Stimulated activated CD8-positive, alpha-beta memory T cell treated with anti-CD3 and anti-CD28 coated beads, Interleukin-2, amount 100 ng/mL, for 1 hour (primary cell): ENCODE results near the gene ZC2HC1C.
"Not testable (repeated sequence)": the region's sequence is repeated elsewhere in the genome, so short reads cannot be mapped to it uniquely, and the experiment has no call there.

ENCODE experiments used
- DNase-seq, 2 donors: peaks; one replicate each; pipeline ENCODE4 v3.0.0-alpha.2; 2020; ENCODE audit warnings: low read depth in 2 of 2

The ZC2HC1C gene

DNA sequence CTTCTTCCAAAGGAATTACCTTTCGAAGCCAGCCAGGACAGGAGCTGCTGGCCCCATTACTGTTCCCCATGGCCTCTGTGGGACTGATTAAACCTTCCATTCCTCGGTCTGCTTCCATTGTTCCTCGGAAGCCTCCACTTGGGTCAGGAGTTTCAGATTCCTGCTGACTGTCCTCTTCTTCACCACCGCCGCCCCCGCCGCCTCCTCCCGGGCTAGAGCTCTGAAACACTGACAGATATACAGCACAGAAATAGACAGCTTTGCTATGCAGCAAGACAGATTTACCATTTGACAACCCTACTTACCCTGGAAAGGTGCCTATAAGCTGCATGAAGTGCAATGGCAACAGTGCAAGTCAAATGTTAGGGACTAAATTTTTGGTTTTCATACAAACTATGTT is 21.8 kb downstream of the ZC2HC1C start:
- no peak for DNase-seq

DNA sequence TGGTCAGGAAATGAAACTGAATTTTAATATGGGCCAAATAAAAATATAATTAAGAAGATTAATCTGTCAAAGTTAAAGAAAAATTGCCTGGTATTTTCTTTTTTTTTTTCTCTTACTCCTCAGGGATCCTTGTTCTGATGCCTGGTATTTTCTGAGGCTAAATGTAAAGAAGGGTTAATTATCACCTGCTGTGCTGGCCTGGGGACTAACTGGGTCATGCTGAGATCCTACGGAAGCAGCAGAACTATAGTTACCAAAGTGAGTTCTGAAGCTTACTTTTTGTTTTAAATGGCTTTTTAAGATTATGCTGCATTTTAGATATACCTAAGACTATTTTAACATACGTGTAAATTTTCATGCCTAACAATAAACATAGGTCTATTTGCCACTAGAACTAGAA is 23.3 kb downstream of the ZC2HC1C start:
- DNase-seq: no peak

DNA sequence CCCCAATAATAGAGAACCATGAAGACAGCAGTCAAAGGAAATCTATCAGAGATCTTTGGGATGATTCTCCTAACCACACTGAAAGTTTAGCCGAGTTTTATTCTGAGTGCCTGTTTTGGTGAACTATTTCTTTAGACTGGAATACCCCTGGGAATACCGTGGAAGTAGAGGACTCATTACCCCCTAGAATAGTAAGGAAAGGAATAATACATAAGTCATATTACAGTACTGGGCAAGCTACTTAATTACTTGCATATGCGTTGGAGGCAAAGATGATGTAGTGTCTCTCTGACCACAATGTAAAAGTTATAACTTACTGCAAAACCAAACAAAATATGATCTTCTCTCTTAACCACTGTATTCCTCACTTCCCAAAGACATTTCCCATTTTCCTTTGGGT is 25.5 kb downstream of the ZC2HC1C start:
- DNase-seq: no peak

DNA sequence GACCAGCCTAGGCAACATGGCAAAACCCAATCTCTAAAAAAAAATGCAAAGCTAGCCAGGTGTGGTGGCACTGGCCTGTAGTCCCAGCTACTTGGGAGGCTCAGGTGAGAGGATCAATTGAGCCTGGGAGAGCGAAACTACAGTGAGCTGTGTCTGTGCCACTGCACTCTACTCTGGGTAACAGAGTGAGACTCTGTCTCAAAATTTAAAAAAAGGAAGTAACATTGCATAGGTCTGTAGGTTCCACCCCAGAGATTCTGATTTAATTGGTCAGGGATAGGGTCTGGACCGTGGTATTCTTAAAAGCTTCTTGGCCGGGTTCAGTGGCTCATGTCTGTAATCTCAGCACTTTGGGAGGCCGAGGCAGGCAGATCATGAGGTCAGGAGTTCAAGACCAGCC is 26.2 kb downstream of the ZC2HC1C start:
- DNase-seq: no peak

DNA sequence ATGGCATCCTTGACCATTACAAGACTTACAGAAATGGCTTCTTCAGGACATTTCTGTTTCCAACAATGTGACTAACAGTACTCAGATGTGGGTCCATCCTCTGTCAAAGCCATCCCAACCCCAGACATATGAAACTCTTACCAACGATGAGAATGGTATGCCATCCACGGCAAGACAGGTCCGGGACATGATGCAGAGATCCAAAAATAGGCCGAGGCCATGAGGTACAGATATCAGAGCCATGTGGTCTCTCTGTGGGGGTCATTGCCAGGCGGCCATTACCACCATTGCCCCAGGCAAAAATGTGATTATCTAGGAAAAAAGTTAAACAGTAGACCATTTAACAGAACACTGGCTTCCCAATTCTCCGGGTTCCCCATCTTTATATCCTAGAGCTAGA is 27.5 kb downstream of the ZC2HC1C start:
- no peak for DNase-seq

DNA sequence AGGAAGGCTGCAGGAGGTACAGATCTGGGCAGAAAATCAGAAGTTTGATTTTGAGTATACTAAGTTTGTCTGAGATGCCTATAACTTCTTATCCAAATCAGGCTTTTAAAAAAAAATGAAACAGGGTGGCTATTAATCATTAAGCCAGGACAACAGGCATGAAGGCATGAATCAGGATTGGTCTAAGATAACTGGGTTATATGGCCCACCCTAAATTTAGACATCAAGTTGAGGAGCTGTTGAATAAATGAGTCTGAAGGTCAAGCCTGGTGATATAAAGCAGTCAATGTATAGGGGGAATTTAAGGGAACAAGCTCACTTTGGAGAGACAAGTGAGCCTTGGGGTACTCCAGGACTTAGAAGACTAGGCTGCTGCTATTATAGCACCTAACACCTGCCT is 28.8 kb downstream of the ZC2HC1C start:
- no peak for DNase-seq

DNA sequence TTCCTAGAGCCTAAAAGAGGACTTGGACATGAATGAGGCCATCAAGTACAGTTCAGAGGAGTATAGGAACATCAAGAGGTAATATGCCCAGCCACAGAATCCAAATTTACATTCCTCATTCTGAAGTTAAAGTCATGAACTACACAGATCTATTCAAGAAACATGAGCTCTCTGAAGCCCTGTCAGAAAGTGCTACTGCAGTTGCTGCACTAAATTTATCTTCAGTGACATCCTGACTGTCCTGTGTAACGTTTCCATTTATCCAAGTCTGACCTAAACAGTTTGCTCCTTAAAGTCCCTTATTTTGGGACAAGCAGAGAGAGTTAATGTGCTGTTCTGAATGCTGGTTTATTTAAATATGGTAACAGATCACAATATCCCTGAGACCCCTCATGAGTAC is 29.2 kb downstream of the ZC2HC1C start:
- no peak for DNase-seq

DNA sequence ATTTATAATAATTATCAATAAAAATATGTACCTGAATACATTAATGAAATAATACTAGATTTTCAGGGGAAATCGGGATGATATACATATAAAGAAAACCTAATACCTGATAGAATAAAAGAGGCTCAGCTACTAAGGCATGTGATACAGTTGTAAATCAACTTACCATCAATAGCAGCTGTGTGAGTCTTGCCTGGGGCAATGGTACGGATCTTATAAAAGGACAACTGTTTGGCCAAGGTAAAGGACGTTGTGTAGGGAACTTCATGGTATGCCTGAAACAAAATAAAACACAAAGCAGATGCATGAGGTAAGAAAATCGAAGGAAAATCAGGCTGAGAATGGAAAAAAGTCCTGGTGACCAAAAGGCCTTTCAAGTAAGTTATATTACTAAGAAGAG is 32.0 kb downstream of the ZC2HC1C start:
- no peak for DNase-seq

DNA sequence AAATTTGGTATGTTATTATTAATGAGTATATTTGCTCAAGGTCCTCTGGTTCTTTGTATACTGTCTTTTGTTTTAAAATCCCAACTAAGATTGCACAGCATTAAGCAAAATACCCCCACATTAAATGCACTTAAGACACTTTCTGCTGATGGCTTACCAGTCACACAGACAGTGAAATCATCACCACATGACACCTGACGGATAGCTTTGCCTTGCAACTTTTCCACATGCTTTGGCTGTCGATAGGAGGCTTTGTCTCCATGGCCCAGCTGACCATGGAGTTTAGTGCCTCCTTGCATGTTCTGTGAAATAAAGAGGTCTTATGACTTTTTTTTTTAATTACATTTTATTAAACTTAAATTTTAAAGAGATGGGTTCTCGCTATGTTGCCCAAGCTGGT is 37.7 kb downstream of the ZC2HC1C start:
- DNase-seq: no peak

DNA sequence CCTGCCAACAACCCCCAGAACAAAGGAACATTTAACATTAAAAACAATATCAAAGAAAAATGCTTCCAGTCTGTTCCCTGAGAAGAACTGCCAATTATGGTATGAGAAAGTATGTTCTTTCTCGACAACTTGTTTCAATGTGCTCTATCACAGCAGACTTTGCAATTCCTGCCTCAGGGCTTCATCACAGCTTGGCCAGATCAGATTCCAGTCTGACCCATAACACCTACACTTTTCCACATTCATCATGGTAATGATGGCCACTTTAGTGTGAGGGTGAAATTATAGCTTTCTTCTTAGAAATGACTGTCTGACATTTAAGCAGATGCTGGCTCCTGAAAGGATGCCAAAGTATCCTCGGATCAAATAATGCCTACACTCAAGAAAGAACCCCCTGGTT is 40.4 kb downstream of the ZC2HC1C start:
- no peak for DNase-seq

DNA sequence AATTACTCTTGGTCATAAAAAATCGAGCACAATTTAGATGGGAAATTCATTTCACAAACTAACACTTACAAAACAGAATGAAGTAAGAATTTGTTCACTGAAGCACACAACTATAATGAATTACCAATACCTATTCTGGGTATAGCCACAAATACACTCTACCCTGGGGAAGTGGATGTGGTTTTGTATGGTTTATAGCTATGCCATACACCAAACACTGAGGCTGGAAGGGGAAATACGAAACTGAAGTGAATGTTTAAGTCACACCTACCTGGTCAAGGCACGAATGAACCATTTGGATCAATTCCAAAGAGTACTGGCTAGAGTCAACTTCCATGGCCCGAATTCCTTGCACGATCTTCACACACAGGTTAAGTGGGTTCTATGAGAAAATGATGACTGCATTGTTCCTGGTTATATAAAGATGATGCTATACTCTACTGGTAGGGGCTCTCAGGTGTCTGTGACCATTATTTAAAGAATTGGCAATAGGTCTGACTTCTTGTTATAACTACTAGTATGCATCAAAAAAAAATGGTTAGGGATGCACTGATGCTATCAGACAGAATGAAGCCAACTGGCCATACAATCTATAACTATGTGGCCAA is 44.6 kb downstream of the ZC2HC1C start:
- no peak for DNase-seq

DNA sequence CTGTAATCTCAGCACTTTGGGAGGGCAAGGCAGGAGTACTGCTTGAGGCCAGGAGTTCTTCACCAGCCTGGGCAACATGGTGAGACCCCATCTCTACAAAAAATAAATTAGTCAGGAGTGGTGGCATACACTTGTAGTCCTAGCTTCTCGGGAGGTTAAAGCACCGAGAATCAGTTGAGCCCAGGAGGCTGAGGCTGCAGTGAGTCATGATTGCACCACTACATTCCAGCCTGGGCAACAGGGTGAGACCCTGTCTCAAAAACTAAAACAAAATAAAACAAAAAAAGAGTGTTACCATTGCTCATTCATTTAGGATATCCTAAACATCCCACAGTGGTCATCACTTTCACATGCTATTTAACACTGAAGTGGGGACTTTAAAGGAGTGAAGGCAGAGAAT is 49.6 kb downstream of the ZC2HC1C start:
- no peak for DNase-seq

DNA sequence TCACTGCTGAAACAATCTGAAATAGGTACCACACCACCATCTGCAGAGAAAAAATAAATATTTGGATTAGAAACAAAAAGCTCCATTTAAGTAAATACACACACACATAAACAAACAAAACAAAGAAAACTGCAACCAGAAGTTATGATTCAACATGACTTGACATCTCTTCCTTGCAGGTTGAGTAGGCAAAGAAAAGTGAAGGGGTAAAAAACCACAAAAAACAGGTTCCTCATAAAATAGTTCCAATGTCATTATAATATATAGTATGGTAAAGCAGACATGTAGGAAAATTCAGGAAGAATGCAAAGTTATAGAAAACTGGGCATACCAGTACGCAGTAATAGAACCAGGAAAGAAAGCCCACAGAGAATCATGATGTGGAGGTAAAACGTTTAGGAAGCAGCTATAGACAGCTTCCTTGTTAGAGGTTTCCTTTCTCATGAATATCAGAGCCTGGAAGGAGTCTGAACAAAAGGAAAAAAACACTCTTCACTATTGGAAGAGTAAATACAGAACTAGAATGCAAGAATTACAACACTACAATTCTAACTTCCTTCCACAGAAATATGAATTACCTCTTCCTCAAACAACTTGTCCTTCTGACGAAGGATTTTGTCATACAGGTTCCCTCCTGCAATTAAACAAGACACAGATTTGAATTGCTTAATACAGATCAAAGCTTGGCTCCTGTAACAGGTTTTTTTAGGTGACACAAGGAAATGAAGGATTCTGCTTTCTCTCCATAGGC is 51.3 kb downstream of the ZC2HC1C start:
- no peak for DNase-seq

DNA sequence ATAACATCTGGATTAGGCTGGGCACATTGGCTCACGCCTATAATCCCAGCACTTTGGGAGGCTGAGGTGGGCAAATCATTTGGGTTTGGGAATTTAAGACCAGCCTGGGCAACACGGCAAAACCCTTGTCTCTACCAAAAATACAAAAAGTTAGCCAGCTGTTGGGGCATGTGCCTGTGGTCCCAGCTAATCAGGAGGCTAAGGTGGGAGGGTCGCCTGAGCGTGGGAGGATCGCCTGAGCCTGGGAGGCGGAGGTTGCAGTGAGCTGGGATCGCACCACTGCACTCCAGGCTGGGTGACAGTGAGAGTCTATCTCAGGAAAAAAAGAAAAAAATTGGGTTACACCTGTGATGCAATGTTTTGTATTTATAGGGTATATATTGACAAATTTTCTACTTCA is 52.1 kb downstream of the ZC2HC1C start:
- DNase-seq: no peak

DNA sequence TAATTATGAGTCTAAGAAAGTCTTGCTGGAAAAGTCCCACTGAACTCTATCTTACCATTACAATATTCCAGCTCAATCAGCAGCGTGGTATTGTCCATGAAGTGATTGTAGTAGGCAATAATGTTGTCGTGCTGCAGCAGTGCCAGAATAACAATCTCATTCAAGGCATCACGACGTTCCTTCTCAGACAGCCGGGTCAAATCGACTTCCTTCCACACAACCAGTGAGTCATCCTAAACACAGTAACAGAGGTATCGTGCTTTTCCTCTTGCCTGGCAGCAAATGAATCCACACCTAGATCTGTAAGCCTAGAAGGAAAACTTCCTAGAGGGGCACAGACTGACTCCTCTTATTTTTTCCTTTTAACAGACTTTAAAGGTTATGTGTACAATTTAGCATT is 54.5 kb downstream of the ZC2HC1C start:
- DNase-seq: no peak

DNA sequence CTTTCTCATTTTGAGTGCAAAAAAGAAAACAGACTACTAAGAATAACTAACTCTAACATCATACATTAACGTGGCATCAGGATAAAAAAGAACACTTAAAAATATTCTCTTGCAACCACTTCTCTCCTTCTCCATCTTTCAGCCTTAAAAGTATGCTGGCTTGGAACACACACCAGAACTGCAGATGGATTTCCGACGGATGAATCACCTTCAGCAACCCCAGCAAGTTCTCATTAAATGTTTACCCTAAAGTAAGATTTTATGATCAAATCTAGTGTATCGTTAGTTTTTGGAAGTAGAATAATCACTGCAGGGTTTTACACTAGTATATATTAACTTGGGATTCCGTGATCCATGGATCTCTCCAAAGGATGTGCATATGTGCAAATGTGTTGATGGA is 56.2 kb downstream of the ZC2HC1C start:
- DNase-seq: no peak

DNA sequence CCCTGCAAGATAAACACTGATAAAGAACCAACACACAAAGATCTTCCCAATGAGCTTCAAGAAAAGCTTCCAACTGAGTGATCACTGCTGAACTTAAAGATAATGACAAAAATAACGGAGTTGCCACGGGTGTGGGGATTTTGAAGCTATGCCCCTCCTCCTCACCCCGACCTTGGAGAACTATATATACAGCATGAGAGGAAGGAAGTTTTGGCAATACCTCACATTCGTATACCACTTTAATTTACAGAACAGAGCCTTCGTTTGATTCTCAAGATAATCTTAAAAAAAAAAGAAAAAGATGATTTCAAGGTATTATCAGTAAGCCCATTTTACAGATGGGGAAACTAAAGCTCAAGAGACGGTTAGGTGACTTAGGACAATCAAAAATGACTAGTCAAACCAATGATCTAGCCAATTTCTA is 56.7 kb downstream of the ZC2HC1C start:
- DNase-seq: no peak

DNA sequence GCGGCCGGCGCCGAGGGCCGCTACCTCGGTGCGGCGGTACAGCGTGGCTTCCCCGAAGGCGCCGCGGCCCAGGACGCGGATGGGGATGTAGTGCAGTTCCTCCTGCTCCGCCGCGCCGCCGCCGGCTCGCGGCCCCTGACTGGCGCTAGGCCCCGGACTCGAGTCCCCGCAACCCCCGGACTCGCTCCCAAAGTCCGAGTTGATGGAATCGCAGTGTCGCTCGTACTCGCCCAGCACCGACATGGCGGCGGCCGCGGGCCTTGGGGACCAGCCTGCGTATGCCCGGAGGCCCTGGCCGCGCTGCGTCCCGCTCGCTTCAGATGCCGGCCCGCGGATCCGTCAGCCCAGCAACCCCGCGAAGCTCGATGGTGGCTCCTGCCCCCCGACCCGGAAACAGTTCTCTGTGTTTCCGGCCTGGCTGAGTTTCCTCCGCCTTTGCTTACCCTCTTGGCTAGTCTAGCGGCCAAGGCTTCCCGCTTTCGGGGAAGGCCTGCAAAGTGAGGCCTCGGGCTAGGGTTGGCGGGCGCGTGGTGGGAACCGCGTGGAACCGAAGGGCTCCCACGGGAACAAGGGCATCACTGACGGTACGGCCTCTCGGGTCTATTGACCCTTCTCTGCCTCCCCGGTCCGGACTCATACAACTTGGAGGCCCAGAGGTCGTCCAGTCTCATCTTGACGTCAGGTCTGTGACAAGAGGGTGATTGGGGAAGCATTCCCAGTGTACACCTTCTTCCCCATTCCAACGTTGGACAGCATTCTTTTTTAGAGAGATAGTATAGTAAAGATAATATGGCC is 57.4 kb downstream of the ZC2HC1C start, which contains the start of gene NEK9:
NEK9 (minus strand) TSS at position 370 of the 795 bp plus-strand sequence; CDS start at position 243, 127 bp downstream.
- DNase-seq: peak; percentile 66 to 76

DNA sequence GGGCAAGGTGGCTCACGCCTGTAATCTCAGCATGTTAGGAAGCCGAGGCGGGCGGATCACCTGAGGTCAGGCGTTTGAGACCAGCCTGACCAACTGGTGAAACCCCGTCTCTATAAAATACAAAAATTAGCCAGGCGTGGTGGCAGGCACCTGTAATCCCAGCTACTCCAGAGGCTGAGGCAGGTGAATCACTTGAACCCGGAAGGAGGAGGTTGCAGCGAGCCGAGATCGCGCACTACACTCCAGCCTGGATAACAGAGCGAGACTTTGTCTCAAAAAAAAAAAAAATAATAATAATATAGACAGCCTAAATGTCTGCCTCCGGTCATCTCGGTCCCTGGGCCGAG is 58.0 kb downstream of the ZC2HC1C start:
- not testable (repeated sequence) for DNase-seq

DNA sequence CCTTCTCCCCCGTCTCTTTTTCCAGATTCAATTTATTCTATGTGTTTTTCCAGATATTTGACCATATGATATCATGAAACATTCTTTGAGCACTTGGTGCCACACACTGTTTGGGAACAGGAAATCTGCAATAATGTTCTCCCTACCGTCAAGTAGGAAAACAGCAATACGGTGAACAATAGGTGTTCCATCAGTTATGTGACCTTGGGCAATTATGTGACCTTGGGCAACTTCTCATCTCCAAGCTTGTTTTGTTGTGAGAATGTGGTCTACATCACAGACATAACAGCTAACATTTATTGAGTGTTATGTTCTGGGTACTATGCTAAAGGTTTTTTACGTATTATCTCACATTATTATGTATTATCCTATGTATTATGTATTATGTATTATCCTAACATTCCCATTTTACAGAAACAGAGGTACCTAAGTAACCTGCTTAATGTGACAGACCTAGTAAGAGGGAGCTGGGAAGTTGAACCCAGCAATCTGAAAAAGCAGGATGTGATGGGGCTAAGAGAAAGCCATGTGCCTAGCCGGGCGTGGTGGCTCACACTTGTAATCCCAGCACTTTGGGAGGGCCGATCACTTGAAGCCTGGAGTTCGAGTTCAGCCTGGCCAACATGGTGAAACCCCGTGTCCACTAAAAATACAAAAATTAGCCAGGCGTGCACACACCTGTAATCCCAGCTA is 58.6 kb downstream of the ZC2HC1C start:
- DNase-seq: no peak

DNA sequence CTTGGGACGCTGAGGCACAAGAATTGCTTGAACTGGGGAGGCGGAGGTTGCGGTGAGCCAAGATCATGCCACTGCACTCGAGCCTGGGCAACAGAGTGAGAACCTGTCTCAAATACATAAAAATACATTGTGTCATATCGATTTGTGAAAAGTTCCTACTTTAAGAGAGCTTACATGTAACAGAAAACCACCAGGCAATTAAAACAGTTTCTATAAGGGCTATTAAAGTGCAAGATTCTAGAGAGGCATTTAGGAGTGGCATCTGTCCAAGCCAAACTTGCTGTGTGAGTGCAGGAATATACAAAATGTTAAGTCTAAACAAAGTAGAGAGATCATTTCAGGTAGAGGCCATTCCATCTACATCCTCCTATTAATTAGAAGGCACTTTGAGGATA is 59.2 kb downstream of the ZC2HC1C start:
- DNase-seq: no peak
